ENCODE data around the gene RNF7.
"Not testable (repeated sequence)": the region's sequence is repeated elsewhere in the genome, so short reads cannot be mapped to it uniquely, and the experiment has no call there.

The RNF7 gene

DNA sequence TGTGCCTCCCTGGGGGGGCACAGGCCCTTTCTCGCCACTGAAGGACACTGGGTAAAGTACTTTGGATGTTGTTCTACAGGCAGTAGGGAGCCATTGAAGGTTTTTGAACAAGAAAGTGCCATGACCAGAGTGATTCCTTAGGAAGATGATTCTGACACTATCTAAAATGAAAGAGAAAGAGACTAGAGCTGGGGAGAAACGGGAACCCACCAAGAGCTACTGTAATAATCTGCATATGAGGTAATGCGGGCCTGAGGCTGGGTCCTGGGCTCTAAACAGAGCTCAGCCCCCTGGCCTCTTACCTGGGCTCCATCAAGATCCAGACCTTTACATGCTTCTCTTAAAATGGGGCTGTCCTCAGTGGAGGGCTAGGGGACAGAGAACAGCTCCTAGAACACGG is 50.1 kb downstream of the RNF7 start:
- Mint-ChIP-seq H3K27ac (no peak overlapping the region), H3K36me3 (no peaks in the 10 kb centered on the region), H3K27me3 (no peaks in the 10 kb centered on the region), H3K4me3 (no peak overlapping the region), H3K4me1 (peaks cover 6% of the 10 kb centered on the region), H3K9me3 (no peaks in the 10 kb centered on the region)

DNA sequence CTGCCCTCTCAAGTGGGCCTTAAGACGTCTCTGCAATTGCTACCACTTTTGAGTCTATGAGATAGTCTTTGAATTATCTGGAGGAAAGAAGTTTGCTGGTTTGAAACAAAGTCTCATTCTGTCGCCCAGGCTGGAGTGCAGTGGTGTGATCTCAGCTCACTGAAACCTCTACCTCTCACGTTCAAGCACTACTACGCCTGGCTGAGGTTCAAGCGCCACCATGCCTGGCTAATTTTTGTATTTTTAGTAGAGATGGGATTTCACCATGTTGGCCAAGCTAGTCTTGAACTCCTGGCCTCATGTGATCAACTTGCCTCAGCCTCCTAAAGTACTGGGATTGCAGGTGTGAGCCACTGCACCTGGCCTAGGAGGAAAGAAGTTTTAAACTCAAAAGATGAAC is 50.7 kb downstream of the RNF7 start:
- not testable (repeated sequence) for H3K36me3 Mint-ChIP-seq, H3K4me1 Mint-ChIP-seq, H3K27me3 Mint-ChIP-seq, H3K27ac Mint-ChIP-seq, H3K4me3 Mint-ChIP-seq, H3K9me3 Mint-ChIP-seq

DNA sequence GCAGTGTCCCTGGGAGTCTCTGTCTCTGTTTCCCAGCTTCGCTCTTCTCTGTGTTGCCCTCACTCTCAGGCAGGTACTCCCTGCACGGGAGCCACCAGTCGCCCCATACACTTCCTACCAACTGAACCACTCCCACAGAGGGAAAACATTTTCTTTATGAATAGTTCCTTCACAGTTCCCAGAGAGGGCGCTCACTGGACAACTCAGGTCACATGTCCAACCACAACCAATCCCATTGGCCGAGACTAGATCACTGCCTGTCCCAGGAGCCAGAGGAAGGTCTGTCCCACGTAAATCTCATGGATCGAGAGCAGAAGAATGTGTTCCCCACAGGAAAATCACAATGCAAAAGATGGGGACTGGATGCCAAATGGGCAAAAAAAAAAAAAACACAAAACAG is 51.2 kb downstream of the RNF7 start:
- Mint-ChIP-seq H3K9me3 (no peaks in the 10 kb centered on the region), H3K27me3 (no peaks in the 10 kb centered on the region), H3K4me3 (no peak overlapping the region), H3K36me3 (no peaks in the 10 kb centered on the region), H3K4me1 (peaks cover 14% of the 10 kb centered on the region), H3K27ac (no peak overlapping the region)

- Mint-ChIP-seq H3K9me3 (no peaks in the 10 kb centered on the region), H3K27me3 (no peaks in the 10 kb centered on the region), H3K4me1 (peaks cover 23% of the 10 kb centered on the region), H3K27ac (peak overlapping the region; percentile 23), H3K4me3 (no peak overlapping the region), H3K36me3 (no peaks in the 10 kb centered on the region)
These were observed 52.1 kb downstream of the RNF7 start for GRCh38 chr3:141790171-141790570.

DNA sequence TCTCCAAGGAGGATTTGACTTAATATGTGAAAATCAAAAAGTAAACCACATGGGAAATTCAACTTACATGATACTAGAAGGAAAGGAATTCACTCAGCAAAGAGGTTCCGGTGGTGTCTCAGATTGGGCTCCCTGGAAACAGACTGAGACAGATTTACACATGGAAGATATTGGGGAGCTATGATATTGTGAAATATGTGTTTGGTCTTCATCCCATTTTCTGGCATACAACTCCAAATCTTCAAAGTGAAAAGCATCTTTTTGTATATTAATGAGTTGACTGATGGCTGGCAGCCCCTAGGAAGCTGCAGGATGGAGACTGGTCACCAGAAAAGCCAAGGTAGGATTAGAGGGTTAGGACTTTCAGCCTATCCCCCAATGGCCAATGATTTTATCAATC is 54.4 kb downstream of the RNF7 start:
- peak overlapping the region; percentile 7 for H3K4me3 Mint-ChIP-seq
- H3K27ac Mint-ChIP-seq: no peak overlapping the region
- H3K9me3 Mint-ChIP-seq: no peaks in the 10 kb centered on the region
- no peaks in the 10 kb centered on the region for H3K36me3 Mint-ChIP-seq
- peaks cover 45% of the 10 kb centered on the region for H3K4me1 Mint-ChIP-seq
- H3K27me3 Mint-ChIP-seq: no peaks in the 10 kb centered on the region

GRCh38 chr3:141793476-141794260 is 55.6 kb downstream of the RNF7 start:
- no peaks in the 10 kb centered on the region for H3K27me3 Mint-ChIP-seq
- no peak overlapping the region for H3K4me3 Mint-ChIP-seq
- no peak overlapping the region for H3K27ac Mint-ChIP-seq
- no peaks in the 10 kb centered on the region for H3K9me3 Mint-ChIP-seq
- H3K36me3 Mint-ChIP-seq: no peaks in the 10 kb centered on the region
- peaks cover 56% of the 10 kb centered on the region for H3K4me1 Mint-ChIP-seq

DNA sequence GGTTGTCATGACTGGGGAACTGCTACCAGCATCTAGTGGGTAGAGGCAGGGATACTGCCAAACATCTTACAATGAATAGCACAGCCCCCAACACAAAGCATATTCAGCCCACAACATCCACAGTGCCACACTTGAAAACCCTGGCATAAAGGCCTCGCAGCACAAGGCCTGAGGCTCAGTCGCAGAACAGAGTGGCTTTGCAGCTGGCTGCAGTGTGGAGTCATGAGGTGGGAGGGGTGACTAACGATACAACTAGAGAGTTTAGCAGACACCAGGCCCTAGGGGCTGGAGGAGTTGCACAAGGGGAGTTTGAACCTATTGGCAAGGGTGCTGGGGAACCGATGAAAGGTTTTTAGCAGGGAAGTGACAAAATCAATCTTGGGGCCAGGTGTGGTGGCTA is 57.2 kb downstream of the RNF7 start:
- Mint-ChIP-seq H3K27me3 (no peaks in the 10 kb centered on the region), H3K36me3 (no peaks in the 10 kb centered on the region), H3K4me1 (peaks cover 70% of the 10 kb centered on the region), H3K4me3 (peak overlapping the region; percentile 82), H3K27ac (peak overlapping the region; percentile 23), H3K9me3 (no peaks in the 10 kb centered on the region)

- Mint-ChIP-seq H3K27ac (peak overlapping the region; percentile 23), H3K4me3 (peak overlapping the region; percentile 82), H3K36me3 (peaks cover 1% of the 10 kb centered on the region), H3K9me3 (no peaks in the 10 kb centered on the region), H3K27me3 (no peaks in the 10 kb centered on the region), H3K4me1 (peaks cover 70% of the 10 kb centered on the region)
These were observed 57.6 kb downstream of the RNF7 start for GRCh38 chr3:141795741-141796080.

GRCh38 chr3:141796081-141796888 is 58.2 kb downstream of the RNF7 start:
- Mint-ChIP-seq H3K27ac (peak overlapping the region; percentile 99), H3K4me3 (peak overlapping the region; percentile 82), H3K4me1 (peaks cover 70% of the 10 kb centered on the region), H3K27me3 (no peaks in the 10 kb centered on the region), H3K36me3 (peaks cover 1% of the 10 kb centered on the region), H3K9me3 (no peaks in the 10 kb centered on the region)

Data from activated naive CD4-positive, alpha-beta T cell treated with anti-CD3 and anti-CD28 coated beads, Interleukin-2, amount 50 U/mL, for 24 hours (primary cell).